ENCODE data around the gene MUC12. TPM values are rescaled to one million over a fixed set of nuclear protein-coding genes. Genes with fewer than 3 reads are reported as not detected.
"Not testable (repeated sequence)": the region's sequence is repeated elsewhere in the genome, so short reads cannot be mapped to it uniquely, and the experiment has no call there.

MUC12 gene, protein sequence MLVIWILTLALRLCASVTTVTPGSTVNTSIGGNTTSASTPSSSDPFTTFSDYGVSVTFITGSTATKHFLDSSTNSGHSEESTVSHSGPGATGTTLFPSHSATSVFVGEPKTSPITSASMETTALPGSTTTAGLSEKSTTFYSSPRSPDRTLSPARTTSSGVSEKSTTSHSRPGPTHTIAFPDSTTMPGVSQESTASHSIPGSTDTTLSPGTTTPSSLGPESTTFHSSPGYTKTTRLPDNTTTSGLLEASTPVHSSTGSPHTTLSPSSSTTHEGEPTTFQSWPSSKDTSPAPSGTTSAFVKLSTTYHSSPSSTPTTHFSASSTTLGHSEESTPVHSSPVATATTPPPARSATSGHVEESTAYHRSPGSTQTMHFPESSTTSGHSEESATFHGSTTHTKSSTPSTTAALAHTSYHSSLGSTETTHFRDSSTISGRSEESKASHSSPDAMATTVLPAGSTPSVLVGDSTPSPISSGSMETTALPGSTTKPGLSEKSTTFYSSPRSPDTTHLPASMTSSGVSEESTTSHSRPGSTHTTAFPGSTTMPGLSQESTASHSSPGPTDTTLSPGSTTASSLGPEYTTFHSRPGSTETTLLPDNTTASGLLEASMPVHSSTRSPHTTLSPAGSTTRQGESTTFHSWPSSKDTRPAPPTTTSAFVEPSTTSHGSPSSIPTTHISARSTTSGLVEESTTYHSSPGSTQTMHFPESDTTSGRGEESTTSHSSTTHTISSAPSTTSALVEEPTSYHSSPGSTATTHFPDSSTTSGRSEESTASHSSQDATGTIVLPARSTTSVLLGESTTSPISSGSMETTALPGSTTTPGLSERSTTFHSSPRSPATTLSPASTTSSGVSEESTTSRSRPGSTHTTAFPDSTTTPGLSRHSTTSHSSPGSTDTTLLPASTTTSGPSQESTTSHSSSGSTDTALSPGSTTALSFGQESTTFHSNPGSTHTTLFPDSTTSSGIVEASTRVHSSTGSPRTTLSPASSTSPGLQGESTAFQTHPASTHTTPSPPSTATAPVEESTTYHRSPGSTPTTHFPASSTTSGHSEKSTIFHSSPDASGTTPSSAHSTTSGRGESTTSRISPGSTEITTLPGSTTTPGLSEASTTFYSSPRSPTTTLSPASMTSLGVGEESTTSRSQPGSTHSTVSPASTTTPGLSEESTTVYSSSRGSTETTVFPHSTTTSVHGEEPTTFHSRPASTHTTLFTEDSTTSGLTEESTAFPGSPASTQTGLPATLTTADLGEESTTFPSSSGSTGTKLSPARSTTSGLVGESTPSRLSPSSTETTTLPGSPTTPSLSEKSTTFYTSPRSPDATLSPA (N-terminal part only)
- 0.72 and 5.6 TPM in 2 replicates for total RNA-seq (2014; rRNA removed; shearing (Covaris generic))

DNA sequence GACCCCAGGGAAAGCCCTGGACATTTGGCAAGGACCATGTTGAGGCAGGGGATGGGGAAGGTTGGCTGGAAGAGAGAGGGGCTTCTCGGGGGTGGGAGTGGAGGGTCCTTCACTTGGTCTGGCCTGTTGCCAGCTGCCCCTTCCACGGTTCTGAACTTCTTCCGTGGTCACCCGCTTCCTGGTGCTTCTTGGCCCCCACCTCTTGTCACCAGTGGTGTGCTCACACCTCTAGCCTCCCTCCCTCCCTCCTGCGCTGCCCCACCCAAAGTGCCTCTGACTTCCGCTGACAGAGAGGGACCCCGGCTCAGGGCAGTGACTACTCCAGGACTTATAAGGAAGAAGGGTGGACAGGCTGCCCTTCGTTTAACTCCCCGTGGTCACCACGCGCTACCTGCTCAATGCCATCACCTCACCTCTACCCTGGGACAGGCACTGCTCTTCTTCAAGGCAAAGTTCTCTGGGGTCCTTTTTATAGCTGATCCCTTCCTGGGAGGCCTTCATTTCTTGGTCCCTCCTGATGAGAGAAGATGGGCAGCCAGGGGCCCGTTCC, at the start of gene MUC12:
MUC12 (plus strand) TSS at position 500 of the 550 bp plus-strand sequence. CDS start 58 bp downstream, outside the sequence.
- no peak for DNase-seq (ENCODE audit: low read depth)

DNA sequence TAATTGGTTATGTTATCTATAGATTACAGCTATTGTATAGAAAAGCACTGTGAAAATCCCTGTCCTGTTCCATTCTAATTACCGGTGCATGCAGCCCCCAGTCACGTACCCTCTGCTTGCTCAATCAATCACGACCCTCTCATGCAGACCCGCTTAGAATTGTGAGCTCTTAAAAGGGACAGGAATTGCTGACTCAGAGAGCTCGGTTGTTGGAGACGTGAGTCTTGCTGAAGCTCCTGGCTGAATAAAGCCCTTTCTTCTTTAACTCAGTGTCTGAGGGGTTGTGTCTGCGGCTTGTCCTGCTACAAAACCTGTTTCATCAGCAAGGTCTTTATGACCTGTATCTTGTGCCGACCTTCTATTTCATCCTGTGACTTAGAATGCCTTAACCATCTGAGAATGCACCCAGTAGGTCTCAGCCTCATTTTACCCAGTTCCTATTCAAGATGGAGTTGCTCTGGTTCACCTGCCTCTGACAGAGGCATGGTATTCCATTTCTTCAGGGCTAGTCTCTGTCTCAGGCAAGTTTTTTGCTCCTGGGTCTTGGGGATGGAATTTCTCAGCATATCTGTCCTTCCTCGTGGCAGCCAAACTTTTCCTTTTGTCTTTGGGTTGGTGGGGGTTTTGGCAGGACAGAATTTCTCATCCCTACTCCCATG, 49.5 kb upstream of the MUC12 start:
- not testable (repeated sequence) for DNase-seq (ENCODE audit: low read depth)

DNA sequence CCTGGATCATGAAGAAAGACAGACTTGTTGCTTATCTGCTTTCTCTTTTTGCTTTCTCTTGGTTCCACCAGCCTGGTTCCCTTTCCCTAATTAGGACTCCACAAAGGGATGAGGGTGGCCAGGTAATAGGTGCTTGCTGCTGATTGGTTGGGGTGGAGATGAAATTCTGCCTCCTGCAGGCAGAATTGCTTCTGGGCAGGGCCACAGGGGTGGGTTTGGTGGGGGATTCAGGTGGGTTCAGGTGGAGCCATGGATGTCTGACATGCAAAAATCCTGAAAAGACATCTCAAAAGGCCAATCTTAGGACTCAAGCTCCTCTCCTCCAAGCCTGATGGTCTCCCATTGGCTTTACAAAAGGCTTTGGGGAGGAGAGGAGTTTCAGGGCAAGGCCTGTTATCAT, 48.3 kb upstream of the MUC12 start:
- DNase-seq (ENCODE audit: low read depth), result no peak

DNA sequence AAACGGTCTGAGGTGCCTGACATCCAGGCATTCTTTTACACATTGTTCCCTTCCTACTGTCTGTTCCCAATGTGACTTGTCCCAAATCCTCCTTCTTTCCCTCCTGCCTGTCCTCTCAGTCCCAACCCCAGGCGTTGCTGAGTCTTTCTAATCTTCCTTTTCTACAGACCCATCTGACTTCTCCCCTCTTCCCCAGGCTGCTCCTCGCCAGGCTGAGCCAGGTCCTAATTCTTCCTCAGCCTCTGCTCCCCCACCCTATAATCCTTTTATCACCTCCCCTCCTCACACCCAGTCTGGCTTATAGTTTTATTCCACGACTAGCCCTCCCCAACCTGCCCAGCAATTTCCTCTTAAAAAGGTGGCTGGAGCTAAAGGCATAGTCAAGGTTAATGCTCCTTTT, 45.7 kb upstream of the MUC12 start:
- DNase-seq (ENCODE audit: low read depth), result not testable (repeated sequence)

DNA sequence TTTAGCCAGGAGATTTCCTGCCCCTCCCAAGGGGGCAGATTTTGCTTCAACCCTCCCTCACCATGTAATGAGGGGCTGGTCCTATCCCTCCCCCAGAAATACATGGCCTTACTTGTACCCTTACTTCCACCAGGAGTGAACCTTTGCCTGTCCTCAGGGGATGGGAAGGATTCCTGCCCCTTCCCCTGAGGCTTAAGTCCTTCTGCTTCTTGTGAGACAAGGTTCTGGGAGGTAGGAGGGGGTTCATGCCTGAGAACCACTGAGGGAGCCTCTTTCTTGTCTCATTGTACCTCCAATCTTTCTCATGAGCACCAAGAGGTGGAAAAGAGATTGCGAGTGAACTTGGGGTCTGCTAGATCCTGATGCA, 39.6 kb upstream of the MUC12 start:
- DNase-seq (ENCODE audit: low read depth), result no peak

DNA sequence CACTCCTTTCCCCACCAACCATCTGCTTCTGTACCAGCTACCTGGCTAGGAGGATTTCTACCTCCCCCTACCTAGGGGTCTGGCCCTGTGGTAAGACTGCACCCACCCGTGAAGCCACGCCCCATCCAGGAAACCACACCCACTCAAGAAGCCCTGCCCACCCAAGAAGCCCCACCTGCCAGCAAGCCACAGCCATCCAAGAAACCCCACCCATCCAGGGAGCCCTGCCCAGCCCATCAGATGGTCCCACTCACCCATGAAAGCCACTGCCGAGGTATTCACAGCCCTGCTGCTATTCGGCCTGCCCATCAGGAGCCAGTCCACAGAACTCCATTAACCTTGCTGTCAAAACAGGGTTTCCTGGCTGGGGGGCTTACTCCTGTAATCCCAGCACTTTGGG, 35.6 kb upstream of the MUC12 start:
- DNase-seq (ENCODE audit: low read depth), result no peak

DNA sequence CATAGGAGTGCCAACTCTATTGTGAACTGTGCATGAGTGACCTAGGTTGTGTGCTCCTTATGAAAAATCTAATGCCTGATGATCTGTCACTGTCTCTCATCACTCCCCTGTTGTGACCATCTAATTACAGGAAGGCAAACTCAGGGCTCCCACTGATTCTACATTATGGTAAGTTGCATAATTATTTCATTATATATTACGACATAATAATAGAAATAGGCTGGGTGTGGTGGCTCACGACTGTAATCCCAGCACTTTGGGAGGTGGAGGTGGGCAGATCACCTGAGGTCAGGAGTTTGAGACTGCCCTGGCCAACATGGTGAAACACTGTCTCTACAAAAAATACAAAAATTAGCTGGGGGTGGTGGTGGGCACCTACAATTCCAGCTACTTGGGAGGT, 34.0 kb upstream of the MUC12 start:
- not testable (repeated sequence) for DNase-seq (ENCODE audit: low read depth)

DNA sequence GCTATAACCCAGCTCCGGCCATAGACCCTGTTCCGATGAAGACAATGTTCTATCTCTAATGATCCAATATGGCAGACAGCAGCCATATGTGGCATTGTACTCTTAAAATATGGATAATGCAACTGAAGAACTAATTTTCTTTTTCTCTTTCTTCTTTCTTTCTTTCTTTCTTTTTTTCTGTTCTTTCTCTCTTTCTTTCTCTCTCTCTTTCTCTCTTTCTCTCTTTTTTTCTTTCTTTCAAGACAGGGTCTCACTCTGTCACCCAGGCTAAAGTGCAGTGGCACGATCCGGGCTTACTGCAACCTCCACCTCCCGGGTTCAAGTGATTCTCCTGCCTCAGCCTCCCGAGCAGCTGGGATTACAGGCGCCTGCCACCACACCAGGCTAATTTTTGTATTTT, 33.2 kb upstream of the MUC12 start:
- DNase-seq (ENCODE audit: low read depth), result not testable (repeated sequence)

DNA sequence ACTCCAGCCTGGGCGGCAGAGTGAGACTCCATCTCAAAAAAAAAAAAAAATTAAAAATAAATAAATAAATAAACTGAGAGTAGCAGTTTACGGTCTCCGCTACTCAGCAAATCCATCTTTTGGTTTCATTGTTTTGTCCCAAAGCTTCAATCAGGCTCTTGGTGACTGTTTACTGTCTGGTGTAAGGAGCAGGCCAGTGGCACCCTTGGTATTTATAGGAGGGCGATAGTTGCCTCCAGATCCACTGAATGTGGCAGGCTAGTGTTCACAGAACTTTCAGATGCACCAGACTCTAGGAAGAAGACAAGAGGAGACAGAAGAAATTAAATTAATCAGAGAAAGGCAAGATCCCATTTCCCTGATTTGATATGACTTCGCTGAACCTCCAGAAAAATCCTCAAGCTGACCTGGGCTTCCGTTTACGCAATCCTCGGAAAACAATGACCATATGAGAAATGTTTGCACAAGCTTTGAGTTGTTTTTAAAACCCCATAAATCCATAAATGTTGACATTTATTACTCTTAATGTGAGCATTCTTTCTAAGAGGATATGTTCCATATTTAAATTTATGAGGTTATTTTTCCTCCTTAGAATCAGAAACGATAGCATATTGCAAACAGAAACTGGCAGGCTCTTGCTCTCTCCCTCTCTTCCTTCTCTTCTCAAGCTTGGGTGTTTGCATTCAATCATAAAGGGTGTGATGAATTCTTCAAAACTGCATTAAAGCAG, 27.2 kb upstream of the MUC12 start:
- no peak for DNase-seq (ENCODE audit: low read depth)

DNA sequence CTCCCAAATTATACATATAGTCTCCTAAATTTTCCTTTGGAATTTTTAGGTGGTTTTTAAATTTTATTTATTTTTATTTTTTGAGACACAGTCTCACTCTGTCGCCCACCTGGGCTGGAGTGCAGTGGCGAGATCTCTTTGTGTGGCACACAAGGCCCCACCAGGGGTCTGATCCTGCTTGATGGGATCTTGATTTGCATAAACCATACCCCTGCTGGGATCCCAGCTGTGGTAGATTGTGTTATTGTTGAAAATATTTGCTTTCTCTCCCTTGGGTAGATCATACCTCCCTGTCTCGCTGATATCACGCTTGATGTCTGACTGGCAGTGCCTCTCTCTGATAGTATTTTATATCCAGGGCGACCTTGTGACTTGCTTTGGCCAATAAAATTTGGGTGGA, 25.7 kb upstream of the MUC12 start:
- DNase-seq (ENCODE audit: low read depth), result no peak

DNA sequence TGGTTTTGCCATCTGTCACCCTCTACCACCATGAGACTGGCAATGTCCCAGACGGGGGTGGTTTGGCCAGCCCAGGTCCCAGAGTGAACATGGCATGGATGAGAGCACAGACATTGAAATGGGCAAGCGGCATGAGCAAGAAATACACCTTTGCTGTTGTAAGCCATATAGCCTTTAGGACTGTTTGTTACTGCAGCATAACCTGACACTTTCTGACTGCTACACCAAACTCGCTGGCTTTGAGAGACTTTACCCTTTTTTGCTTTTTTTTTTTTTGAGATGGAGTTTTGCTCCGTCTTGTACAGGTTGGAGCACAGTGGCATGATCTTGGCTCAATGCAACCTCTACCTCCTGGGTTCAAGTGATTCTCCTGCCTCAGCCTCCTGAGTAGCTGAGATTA, 25.2 kb upstream of the MUC12 start:
- DNase-seq (ENCODE audit: low read depth), result no peak

DNA sequence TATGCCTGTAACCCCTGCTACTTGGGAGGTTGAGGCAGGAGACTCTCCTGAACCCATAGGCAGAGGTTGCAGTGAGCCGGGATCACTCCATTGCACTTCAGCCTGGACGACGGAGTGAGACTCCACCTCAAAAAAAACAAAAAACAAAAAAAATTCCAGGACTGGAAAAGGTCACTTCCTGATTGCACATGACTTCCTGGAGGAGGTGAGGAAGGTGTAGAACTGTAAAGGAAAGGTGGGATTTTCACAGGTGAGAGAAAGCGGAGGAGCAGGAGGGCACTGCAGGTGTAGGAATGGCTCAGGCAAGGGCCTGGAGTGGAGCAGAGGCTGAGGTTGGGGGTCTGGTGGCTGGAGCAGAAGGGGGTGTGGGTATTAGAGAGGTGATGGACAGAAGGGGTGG, 23.3 kb upstream of the MUC12 start:
- no peak for DNase-seq (ENCODE audit: low read depth)

DNA sequence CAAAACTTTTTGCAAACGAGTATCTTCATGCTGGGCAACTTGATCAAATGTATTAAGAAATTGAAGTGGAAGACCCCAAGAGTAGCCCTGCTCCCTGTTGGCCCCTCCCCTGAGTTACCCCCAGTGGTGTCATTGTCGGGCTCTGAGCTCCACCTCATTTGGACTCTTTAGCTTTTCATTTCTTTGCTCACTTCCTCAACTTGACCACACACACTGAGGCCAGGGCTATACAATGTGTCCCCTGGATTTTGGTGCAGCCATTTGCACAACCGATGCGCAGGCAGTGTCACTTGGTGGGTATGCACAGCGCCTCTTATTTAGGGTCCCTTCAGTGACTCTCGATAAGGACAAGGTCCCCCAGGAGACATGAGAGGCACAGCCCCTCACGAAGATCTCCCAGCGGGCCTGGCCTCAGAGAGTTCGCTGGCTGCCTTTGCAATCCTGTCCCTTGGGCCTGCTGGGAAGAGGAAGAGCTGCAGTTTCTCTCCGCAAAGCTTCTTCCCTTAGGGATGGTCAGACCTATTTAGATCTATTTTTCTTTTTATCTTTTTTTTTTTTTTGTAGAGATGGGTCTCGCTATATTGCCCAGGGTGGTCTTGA, 22.5 kb upstream of the MUC12 start:
- DNase-seq (ENCODE audit: low read depth), result no peak

DNA sequence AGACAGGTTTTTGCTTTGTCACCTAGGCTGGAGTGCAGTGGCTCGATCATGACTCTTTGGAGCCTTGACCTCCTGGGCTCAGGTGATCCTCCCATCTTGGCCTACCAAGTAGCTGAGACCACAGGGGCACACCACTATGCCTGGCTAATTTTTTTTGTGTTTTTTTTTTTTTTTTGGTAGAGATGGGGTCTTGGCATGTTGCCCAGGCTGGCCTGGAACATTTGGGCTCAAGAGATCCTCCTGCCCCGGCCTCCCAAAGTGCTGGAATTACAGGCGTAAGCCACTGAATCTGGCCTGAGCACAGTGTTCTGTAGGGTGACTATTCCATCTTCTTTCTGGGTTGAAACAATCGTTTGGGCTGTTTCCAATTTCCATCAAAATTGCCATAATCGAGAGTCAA, 21.6 kb upstream of the MUC12 start:
- DNase-seq (ENCODE audit: low read depth), result no peak

DNA sequence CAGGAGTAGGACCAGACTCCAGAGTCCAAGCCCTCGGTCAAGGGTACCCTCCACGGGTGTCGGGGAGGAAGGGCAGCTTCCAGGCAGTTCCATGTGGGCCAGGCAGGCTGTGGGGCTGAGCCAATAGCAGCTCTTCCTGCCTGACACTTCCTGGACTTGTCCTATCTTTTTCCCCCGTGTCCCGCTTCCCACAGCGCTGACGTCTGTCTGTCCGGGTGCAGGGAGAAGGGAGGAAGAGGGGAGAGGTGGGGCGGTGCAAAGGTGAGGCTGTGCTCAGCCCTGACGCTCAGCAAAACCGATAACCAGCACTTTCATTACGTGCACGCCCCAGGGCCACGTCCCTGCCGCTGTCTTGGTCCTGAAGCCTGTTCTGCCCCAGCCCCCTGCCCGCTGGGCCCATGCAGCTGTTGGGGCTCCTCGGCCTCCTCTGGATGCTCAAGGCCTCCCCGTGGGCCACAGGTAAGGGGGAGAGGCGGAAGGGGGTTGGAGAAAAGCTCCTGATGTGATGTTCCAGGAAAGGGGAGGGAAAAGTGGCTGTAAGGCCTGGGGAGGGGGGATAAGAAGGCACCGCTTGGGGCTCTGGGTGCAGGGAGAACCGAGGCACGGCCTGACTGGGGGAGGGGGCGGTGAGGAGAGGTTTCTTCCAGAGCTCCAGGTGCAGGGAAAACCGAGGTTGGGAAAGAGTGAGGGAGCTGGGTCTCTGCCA, 20.0 kb upstream of the MUC12 start, which contains the start of gene MUC3A:
MUC3A (plus strand) TSS at position 308 of the 706 bp plus-strand sequence; CDS start at position 399, 91 bp downstream.
- no peak for DNase-seq (ENCODE audit: low read depth)

DNA sequence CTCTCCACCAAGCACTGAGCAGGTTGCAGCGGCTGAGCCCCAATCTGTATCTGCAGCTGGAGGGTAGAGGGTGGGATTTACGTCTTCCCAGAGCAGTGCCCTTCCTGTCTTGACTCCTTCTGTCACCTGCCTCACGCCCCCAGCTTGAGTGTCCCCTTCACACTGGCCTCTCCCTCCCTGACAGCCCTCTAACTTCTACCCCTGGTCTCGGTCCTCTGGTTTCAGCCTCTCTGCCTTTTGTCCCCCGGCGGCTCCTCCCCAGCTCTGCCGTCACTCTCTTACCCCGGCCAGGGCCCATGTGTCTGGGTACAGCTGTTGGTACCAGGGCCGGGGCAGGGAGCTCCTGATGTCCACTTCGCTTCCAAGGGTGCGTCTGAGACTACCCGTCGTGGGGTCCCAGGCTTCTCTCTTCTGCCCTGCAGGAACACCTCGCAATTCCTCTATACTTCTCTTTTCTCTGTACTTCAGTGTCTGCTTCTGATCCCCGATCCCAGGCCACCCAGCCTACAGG, 19.4 kb upstream of the MUC12 start:
- DNase-seq (ENCODE audit: low read depth), result no peak

DNA sequence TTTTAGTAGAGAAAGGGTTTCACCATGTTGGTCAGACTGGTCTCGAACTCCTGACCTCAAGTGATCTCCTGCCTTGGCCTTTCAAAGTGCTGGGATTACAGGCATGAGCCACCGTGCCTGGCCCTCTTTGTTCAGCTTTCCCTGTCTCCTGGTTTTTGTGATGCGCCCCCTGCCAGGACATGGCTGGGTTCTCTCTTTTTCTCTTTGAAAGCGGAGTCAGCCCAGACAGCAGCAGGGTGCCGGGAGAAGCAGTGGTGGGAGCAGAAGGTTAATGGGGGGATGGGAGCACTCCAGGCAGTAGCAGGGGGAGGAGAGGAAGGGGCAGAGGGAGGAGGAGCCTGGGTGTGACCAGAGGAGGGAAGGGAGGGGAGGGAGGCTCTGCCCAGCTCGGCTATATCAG, 18.2 kb upstream of the MUC12 start:
- DNase-seq (ENCODE audit: low read depth), result no peak

DNA sequence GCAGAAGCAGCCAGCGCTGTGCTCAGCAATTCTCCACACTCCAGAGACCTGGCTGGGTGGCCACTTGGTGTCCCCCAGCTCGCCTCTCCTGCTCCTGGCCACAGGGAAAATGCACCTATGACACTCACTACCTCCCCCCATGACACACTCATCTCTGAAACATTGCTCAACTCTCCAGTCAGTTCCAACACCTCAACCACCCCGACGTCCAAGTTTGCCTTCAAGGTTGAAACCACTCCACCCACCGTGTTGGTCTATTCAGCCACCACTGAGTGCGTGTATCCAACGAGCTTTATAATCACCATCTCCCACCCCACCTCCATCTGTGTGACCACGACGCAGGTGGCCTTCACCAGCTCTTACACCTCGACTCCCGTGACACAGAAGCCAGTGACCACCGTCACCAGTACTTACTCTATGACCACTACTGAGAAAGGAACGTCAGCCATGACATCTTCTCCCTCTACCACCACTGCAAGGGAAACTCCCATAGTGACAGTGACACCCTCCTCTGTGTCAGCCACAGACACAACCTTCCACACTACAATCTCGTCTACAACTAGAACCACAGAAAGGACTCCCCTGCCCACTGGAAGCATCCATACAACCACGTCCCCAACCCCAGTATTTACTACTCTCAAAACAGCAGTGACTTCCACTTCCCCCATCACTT, 17.3 kb upstream of the MUC12 start:
- DNase-seq (ENCODE audit: low read depth), result no peak
